LHCN-M2 (cell line): ENCODE results near the gene LDLRAP1. TPM values are rescaled to one million over a fixed set of nuclear protein-coding genes. Genes with fewer than 3 reads are reported as not detected.

Experiments used
- DNase-seq: peaks from one replicate; pipeline ENCODE4 v3.0.0-alpha.2; 2012; ENCODE audit warnings: low read depth
- total RNA-seq: library from RNA; depleted of rRNA; stranded (reverse); fragments of >200 nt; gene quantifications from 2 replicates; pipeline ENCODE4 v1.2.3, GENCODE V29; 2014

LDLRAP1 gene
- total RNA-seq, 1 experiment from 2014 or later = 13.1 TPM

DNA sequence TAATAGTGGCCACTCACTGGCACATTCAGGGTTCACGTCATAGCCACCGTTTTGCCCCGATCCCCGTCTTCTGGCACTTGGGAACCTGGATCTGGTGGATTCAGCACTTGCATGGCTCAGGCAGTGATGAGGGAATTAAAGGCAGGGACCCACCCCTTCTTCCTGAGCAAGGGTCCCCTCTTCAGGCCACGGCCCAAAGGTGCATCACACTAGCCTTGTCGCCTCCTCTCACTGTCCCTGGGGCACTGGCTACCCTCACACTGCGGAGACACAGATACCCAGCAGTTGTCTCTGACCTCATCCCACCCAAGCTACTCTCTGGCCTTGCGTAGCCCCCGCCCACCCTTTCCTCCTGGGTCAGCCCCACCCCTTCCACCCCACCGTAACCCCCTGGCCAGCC lies 19.9 kb upstream of the LDLRAP1 start:
- no peak for DNase-seq

DNA sequence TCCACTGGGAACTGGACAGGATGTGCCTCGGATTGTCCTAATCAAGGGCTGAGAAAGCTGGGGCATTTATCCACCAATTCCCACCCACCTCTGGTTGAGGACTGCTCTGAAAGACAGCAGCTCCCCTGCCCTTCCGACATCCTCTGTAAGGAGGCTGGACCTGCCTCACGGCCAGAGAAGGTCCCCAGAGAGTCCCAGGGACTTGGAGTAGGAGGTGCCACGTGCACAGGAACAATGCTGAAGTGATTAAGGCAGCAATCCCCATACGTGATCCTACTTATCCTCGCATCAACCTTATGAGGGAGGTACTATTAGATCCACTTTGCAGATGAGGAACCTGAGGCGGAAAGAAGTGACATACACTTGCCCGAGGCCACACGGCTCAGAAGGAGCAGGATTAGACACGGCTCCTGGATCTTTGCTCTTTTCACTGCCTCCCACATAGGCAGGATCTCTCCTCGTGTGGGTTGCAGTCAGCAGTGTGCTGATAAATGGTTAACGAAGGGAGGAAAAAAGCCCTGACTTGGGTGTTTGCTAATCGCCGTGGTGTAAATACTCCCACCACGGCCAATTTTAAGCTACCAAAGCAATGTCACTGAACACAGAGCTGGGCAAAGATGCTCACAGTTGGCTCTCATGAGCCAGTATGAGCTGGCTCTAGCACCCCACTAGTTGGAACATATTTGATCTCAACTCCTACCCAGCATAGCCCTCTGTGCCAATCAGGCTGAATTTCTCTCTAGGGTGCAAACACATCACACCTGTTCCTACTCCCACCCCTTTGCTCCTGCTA lies 18.6 kb upstream of the LDLRAP1 start:
- no peak for DNase-seq

DNA sequence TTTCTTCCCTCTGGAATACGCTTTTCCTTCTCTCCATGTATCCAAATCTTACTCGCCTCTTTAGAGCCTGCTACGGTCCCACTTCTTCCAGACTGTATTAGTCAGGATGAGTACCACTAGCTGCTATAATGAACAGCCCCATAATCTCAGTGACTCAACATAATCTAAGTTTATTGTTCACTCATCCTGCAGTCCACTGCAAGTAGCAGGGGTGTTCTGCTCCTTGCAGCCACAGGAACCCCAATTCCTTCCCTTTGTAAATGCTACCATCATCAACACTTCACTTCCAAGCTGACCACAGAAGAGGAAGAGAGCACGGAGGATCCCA lies 18.1 kb upstream of the LDLRAP1 start:
- no peak for DNase-seq

DNA sequence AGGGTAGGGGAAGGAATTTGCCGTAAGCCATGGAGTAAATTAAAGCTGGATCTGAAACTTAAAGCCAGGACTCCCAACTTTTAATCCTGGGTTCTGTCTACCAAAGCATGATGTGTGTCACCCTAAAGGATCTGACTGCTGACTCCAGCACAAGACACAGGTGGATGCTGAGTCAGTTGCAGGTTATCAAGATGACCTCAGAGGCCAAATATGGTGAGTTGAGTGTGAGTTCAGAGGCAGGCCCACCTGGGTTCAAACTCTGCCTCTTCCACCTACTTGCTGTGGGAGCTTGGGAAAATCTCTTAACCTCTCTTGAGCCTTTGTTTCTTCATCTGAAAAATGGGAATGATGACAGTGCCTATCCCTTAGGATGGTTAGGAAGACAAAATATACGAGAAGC lies 16.7 kb upstream of the LDLRAP1 start:
- no peak for DNase-seq

DNA sequence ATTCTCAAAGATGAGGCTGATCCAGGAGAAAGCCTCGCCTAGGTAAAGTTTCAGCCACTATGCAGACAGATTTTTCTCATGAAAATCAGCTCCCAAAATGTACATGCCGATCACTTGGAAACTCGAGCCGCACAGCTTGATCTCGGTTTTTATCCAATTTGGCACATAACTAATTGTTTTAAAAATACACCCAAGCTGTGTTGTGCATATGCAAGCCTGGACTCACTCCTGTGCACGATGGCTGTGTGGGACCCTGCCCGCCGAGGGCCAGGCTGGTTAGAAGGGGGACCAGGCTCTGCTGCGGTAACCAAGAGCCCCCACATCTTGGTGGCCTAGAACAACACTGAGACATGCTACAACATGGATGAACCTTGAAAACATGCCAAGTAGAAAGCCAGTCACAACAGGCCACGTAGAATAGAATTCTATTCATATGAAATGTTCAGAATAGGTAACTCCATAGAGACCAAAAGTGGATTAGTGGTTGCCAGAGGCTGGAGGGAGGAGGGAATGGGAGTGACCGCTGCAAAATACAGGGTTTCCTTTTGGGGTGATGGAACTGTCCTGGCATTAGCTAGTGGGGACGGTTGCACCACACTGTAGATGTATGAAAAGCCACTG lies 16.1 kb upstream of the LDLRAP1 start:
- DNase-seq = no peak

DNA sequence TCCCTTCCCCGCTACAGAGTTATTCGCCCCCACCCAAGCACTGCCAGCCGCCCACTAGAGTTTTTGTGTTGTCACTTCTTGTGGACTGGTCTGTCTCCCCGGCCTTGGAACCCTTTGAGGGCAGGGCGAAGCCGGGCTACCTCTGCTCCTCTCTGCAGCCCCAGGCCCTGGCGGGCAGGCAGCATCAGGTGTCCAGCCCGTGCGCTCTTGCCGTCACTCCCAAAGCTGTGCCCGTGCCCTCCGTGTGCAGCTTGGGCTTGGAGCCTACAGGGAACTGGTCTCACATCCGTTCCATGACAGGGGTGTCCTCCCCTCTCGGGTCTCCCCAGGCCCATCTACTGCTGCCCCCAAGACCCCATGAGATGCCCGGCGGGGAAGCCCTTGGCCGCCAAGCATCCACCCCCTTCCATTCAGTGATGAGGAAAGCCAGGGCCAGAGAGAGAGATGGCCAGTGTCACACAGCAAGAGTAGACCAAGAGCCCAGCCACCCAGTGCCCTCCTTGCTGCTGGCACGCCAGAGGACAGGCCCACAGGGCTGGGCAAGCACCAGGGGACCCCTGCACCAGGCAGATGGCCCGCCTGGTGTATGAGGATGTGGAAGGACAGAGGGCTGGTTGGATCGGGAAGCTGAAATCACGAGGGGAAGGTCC lies 15.3 kb upstream of the LDLRAP1 start:
- no peak for DNase-seq

DNA sequence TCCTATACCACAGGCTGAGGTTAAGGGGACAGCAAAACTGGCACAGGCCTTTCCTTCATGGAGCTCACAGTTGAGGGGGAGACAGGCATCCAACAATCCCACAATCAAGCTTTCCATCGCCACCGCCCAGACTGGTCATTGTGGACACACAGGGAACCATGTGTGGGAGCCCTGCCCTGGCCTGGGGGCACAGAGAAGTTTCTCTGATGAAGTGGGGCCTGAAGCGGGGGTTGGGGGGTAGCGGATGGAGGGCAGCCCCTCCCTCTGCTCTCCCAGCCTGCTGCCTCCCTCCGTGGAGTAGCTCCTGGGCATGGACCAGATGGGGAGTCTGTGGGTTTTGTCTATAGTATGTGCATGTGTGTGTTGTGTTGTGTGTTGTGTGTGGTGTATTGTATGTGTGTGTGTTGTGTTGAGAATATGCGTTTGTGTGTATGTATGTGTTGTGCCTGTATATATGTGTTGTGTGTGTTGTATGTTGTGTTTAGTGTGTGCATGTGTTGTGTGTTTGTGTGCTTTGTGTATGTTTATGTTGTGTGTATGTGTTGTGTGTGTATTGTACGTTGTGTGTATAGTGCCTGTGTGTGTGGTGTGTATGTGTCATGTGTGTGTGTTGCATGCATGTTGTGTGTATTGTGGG lies 14.4 kb upstream of the LDLRAP1 start:
- no peak for DNase-seq

DNA sequence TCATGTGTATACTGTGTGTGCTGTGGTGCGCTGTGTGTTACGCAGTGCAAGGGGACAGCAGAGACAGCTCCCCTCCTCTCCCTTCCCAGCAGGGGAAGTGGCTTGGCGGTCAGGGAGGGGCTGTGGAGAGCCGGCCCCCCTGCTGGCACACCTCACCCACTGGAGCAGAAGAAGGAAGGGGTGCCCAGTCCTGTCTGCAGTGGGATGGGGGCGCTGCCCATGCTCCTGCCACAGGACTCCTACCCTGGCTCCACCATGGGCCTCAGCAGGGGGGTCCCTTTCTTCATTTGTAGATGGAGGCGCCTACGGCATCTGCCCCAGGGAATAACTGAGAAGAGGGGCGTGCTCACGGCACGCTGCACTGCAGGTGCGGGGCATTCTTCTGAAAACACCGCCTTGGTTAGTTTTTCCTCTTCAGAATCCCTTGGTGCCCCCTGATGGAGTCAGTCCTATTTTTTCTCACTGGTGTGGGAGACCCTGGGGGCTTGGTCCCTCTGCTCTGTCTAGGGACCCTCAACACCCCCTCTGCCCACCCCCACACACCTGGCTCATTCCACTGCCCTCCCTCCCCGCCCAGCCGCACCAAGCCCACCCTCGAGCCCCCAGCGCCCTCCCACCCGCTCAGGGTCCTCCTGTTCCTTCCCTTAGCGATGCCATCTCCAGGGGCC lies 13.8 kb upstream of the LDLRAP1 start:
- no peak for DNase-seq

DNA sequence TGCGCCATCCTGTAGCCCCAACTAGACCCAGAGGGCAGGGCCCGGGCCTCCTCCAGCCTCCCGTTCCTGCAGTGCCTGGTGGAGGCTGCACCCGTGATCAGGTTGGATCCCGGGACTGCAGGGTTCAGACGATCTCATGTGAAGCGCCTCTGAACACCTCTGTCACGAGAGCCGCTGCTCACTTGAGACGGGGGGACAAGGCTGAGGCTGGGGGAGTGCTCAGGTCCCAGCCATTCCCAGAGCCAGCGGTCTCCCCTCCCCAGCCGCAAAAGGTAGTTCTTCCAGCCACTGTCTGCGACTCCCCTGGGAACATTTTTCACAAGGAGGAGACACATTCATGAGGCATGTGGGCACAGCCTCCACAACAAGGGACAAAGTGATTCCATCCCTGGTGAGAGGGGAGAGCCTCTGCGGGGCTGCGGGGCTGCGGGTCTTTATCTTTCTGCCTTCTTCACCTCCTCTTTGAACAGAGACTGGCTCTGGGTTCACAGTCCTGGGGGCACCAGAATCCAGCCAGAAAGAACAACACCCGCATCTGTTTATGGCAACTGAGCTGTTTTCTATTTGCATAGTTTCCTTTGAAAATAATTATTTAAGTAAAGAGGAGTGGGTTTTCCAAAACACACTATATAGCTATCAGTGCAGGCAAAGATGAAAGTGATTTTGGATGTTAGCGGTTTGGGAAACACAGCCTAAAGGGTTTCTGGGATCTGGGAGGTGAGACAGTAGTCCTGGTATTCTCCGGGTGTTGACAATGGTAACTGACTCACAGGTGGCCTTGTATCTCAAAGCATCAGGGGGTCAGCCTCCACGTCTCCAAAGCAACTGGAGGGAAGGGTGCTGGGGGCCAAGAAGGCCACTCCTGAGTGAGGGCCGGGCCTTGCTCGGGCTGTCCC lies 13.0 kb upstream of the LDLRAP1 start:
- DNase-seq = no peak

DNA sequence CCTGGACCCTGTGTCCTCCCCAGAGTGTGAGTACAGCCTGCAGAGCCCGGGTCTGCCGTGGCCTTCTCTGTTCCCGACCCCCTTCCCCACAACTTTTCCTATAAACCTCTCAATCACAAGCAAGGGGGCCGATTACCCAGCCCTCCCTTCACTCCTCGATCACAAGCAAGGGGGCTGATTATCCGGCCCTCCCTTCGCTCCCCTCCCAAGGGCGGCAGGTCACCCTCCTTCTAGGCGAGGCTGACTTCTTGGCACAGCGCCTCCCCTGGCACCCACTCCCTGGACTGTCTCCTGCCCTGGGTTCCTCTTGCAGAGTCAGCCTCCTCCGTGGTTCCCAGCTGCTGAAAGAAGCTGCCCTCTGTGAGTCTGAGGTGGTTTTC lies 12.3 kb upstream of the LDLRAP1 start:
- no peak for DNase-seq

DNA sequence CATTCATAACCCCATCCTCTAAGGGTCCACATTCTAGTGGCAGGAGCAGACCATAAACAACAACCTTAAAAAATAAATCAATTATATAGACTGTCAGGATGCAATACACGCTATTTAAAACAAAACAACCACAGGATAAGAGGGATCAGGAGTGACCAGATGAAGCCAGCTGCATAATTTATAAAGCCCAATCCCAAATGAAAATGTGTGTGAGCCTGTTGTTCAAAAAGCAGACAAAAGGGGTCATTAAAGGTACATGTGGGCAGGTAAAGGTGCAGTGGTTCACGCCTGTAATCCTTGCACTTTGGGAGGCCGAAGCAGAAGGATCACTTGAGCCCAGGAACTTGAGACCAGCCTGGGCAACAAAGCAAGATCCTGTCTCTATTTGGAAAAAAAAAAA lies 10.4 kb upstream of the LDLRAP1 start:
- no peak for DNase-seq

DNA sequence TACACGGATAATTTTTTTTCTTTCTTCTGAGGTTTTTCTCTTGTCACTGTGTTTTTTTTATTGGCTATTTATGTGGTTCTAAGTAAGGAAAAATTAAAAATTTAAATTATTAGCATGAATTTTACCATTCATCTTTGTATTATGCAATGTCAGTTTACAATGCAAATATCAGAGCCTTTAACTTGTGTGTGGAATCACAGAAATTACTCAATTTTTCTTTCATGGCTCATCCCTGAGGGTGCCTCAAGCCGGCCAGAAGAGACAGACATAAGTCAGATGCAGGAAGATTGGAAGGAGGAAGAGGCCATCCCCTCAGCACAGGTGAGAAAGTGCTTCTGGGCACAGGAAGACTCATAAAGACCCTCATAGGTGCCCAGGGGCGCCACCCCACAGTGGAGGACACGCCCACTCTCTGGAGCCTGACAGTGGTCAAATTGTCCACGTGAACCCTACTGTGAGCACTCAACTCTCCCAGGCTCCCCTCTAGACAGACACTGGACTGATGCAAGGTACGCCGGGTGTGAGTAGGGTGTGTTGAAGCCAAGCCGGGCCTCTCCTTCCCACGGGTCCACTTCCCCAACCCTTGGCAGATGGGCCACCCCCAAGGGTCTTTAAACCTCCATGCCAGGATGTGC lies 9.5 kb upstream of the LDLRAP1 start:
- DNase-seq = no peak

DNA sequence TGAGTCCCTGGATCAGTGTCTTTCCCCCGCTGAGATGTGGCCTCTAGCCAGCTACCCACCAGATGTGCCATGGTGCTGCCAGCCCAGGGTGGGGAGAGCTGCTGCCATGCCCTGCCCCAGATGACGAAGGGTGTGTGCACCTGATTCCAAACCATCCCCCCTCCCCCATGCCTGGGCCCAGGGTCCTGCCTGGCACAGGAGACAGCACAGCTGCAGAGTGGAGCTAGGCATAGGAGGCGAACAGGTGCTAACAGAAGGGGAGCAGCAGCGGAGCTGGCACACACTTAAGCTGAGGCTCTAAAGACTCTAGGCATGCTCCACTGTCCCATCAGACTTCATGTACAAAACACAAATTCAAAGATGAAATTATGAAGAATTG lies 9.0 kb upstream of the LDLRAP1 start:
- DNase-seq = no peak

DNA sequence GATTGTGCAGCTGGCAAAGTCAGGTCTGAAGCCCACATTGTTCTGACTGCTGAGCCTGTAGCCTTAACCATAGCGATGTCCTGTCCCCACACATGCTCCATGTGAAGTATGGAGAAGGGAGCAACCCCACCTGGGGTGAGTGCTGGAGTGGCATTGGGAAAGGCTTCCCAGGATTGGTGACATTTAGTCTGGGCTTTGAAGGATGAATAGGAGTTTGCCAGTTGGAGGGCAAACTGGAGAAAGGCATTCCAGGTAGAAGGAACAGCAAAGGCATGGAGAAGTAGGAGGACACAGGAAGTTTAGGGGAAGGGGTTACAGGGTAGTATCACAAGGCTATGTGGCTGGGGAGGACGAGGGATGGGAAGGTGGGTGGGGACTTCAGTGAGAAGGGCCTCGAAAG lies 7.3 kb upstream of the LDLRAP1 start:
- DNase-seq = no peak

DNA sequence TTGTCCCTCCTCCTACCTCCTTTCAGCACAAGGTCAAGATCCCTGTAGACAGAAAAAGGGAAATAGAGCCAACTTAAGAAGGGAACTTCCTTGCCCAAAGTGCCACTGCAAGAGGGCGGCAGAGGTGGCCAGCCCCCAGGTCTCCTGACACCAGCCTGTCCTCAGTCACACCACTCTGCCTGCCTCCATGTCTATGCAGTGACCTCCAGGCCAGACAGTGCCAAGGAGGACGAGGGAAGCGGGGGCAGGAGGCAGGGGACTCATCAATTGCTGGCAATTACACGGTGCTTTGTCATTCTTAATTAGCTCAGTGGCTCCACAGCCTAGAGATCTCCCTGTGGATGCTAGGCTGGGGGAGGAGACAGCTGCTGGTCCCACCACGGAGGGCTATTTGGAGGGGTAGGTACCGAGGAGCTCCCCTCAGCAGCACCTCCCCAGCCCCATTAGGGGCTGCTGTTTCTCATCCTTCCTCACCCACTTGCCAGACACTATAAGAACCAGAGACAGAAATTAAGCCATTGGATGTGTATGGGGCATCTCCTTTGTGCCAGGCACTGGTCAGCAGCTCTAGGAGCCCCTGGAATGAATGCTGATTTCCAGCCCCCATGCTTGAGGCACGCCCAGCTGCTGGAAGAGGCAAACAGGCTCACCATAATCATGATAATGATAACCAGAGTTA lies 6.1 kb upstream of the LDLRAP1 start:
- no peak for DNase-seq

DNA sequence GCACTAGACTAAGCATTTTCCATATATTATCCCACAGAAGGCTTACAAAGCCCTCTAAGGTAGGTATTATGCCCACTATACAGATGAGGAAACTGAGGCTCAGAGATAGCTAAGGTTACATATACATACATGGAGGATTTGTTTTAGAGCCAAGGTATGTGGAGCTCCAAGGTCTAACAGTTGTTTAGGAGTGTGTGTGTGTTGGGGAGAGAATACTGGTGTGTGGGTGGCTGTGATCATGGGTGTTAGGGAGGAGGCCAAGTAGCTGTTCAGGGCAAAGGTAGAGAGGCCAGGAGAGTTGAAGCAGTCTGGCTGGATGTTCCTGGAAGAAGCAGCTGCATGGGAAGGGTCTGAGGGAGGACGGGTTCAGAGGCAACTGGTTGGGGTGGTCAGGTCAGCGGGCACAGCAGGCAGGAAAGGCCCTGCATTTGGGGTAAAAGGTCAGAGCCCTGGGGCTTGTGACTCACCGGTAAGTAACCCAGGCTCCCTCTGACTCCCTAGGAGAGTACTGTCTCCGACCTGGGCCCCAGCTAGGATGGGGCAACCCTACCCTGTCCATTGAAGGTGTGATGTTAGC lies 5.1 kb upstream of the LDLRAP1 start:
- DNase-seq = no peak

DNA sequence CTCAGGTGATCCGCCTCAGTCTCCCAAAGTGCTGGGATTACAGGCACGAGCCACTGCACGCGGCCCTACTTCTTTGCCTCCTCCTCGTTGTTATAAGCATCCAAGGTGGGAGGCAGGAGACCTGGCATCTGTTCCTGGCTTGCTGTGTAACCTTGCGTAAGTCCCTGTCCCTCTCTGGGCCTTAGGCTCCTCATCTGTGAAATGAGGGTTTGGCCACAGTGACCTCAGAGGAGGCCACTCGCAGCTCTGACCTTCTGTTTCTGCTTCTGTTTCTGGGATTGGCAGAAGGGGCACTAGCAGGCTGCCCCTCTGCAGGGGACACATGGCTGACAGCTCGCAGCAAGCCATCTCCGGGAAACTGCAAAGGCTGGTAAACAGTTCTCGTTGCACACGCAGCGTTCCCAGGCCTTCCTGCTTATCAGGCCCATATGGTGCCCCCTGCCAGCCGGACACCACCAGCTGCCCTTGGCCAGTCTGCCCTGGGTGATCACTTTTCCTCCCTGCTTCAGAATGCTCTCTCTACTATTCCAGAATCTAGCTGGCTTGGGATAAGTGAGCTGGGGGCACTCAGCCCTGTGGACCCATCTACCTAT lies 2.6 kb upstream of the LDLRAP1 start:
- DNase-seq = no peak

DNA sequence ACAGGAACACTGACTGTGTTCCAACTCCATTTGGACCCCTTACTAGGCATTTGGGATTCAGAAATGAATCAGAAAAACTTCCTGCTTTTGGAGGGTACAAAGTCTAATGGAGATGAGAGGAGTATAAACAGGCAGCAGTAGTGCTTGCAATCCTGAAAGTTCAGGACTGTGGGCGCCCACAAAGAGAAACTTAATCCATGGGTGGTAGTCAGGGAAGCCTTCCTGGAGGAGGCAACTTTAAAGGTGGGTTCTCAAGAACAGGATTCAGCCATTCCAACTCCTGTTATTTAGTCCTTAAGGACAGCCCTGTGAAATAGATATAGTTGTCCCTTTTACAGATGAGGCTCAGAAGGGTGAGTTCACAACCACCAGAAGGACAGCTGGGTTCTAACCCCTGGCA lies 2.0 kb upstream of the LDLRAP1 start:
- no peak for DNase-seq
